Endothelial cell of umbilical vein (primary cell): ENCODE measurements around the gene BTNL9. TPM values are rescaled to one million over a fixed set of nuclear protein-coding genes. Genes with fewer than 3 reads are reported as not detected.

Source experiments
- BruUV-seq: library from RNA; stranded (reverse); fragments of 400-500 nt; replicated peaks from 2 replicates; lab custom pipeline; 2021; lab: Mats Ljungman, UMichigan
- CTCF ChIA-PET: fragments of 300-600, 350-600 bp; sonication (Branson Sonifier 250); formaldehyde crosslinking; loops from one replicate; lab custom pipeline; 2021; ENCODE audit warnings: antibody characterized with exemption, inconsistent platforms; lab: Charles Lee
- POLR2A ChIA-PET: fragments of 300-600, 350-600 bp; sonication (Branson Sonifier 250); formaldehyde crosslinking; loops from one replicate; lab custom pipeline; 2021; ENCODE audit warnings: antibody characterized with exemption, inconsistent platforms; lab: Charles Lee
- DNase-seq: peaks from one replicate; pipeline ENCODE4 v3.0.0-alpha.2; 2011; ENCODE audit warnings: low read depth, low spot score
- FAIRE-seq: peaks from 2 replicates; lab custom pipeline; 2011; peaks lifted over from hg19 to GRCh38; lab: Jason Lieb, UNC
- H2AFZ ChIP-seq: 2 replicates; pipeline ENCODE4 v1.6.0; 2012; ENCODE audit warnings: low read depth, low read length, control low read depth, inconsistent platforms
- H3K27ac ChIP-seq: 2 replicates; pipeline ENCODE4 v1.5.1; 2011; ENCODE audit warnings: low read depth, mild to moderate bottlenecking, control low read depth, low read length, moderate library complexity; ENCODE audit not compliant: insufficient read depth
- H3K27me3 ChIP-seq, 2 experiments: 2 replicates each; pipeline versions ENCODE4 v1.6.0 to v1.6.1; 2011; ENCODE audit warnings: low read length in 2 of 2, mixed read lengths in 1 of 2; ENCODE audit not compliant: control insufficient read depth in 2 of 2, insufficient read depth in 2 of 2
- H3K36me3 ChIP-seq, 2 experiments: 2 replicates in 1 of 2; 3 replicates in 1 of 2; pipeline ENCODE4 v1.5.1; 2011; ENCODE audit warnings: low read length in 2 of 2, mild to moderate bottlenecking in 1 of 2, moderate library complexity in 1 of 2; ENCODE audit not compliant: control insufficient read depth in 2 of 2, insufficient read depth in 2 of 2; ENCODE audit errors: extremely low read depth in 1 of 2
- H3K4me1 ChIP-seq: 3 replicates; pipeline ENCODE4 v1.5.1; 2011; ENCODE audit warnings: mild to moderate bottlenecking, low read length; ENCODE audit not compliant: control insufficient read depth, insufficient read depth; ENCODE audit errors: extremely low read depth
- H3K4me2 ChIP-seq: 2 replicates; pipeline ENCODE4 v1.6.1; 2011; ENCODE audit warnings: low read length, control low read depth, mixed read lengths; ENCODE audit not compliant: insufficient read depth
- H3K4me3 ChIP-seq, 3 experiments: fragments of 200-600 bp in 1 of 3; sonication (generic), shearing (Covaris generic) in 1 of 3; replicated peaks in 1 of 3; 2 replicates each; pipeline ENCODE4 v1.5.1; 2011 to 2016; ENCODE audit warnings: control low read depth in 3 of 3, low read length in 3 of 3, mild to moderate bottlenecking in 2 of 3, inconsistent platforms in 1 of 3, low read depth in 1 of 3, moderate library complexity in 1 of 3; ENCODE audit not compliant: insufficient read depth in 1 of 3
- H3K79me2 ChIP-seq: 2 replicates; pipeline ENCODE4 v1.6.0; 2012; ENCODE audit warnings: low read length, inconsistent platforms; ENCODE audit not compliant: control insufficient read depth, insufficient read depth
- H3K9ac ChIP-seq: replicated peaks from 2 replicates; pipeline ENCODE3; 2011; ENCODE audit warnings: low read length, control low read depth; ENCODE audit not compliant: insufficient read depth; ENCODE audit errors: extremely low read depth
- H3K9me1 ChIP-seq: replicated peaks from 3 replicates; pipeline ENCODE4 v1.6.0; 2011; ENCODE audit warnings: mild to moderate bottlenecking, low read length; ENCODE audit not compliant: control insufficient read depth, insufficient read depth; ENCODE audit errors: extremely low read depth
- H3K9me3 ChIP-seq: replicated peaks from 2 replicates; pipeline ENCODE4 v1.5.1; 2012; ENCODE audit warnings: low read length, inconsistent platforms; ENCODE audit not compliant: control insufficient read depth, insufficient read depth
- H4K20me1 ChIP-seq: replicated peaks from 2 replicates; pipeline ENCODE3; 2011; ENCODE audit warnings: mild to moderate bottlenecking, low read length; ENCODE audit not compliant: control insufficient read depth, insufficient read depth; ENCODE audit errors: extremely low read depth
- CTCF ChIP-seq, 2 donors: IDR thresholded peaks; 1 replicate in 1 of 2; 2 replicates in 1 of 2; pipeline ENCODE4 v1.5.1; 2011; ENCODE audit warnings: low read length in 2 of 2, mild to moderate bottlenecking in 2 of 2, moderate library complexity in 2 of 2, control low read depth in 1 of 2, inconsistent platforms in 1 of 2, low read depth in 1 of 2; ENCODE audit not compliant: insufficient read depth in 1 of 2; ENCODE audit errors: extremely low read depth in 1 of 2
- EZH2 ChIP-seq: IDR thresholded peaks from 2 replicates; pipeline ENCODE4 v1.6.1; 2012; ENCODE audit warnings: borderline replicate concordance, low read depth, mild to moderate bottlenecking, moderate library complexity, low read length, inconsistent platforms; ENCODE audit not compliant: severe bottlenecking
- FOS ChIP-seq: IDR thresholded peaks from 2 replicates; pipeline ENCODE4 v1.6.1; 2011; ENCODE audit warnings: mild to moderate bottlenecking, low read length, moderate library complexity, borderline replicate concordance; ENCODE audit not compliant: insufficient read depth
- GATA2 ChIP-seq: IDR thresholded peaks from 2 replicates; pipeline ENCODE4 v1.7.0; 2011; ENCODE audit warnings: low read depth, mild to moderate bottlenecking, moderate library complexity, mixed read lengths, low read length; ENCODE audit not compliant: insufficient read length, insufficient read depth
- JUN ChIP-seq: IDR thresholded peaks from 2 replicates; pipeline ENCODE4 v1.6.1; 2011; ENCODE audit warnings: borderline replicate concordance, low read depth; ENCODE audit not compliant: insufficient read length, insufficient read depth
- MAX ChIP-seq: IDR thresholded peaks from 2 replicates; pipeline ENCODE4 v1.6.1; 2011; ENCODE audit not compliant: insufficient read depth, insufficient read length
- MYC ChIP-seq: IDR thresholded peaks from one replicate; pipeline ENCODE4 v1.6.1; 2011; ENCODE audit warnings: mild to moderate bottlenecking, low read depth, low read length
- POLR2A ChIP-seq: IDR thresholded peaks from 2 replicates; pipeline ENCODE4 v1.6.1; 2012; ENCODE audit warnings: low read depth, mild to moderate bottlenecking, control low read depth, low read length
- POLR2AphosphoS5 ChIP-seq: IDR thresholded peaks from 2 replicates; pipeline ENCODE4 v1.6.1; 2012; ENCODE audit warnings: low read depth, mild to moderate bottlenecking, control low read depth, low read length, moderate library complexity; ENCODE audit not compliant: insufficient read depth
- dilution Hi-C: fragments of 300-500 bp; cut with MboI; formaldehyde crosslinking; loops from one replicate; pipeline ENCODE4 v1.15.0; 2019; ENCODE audit warnings: low sequenced_read_pairs; ENCODE audit not compliant: extremely low pct_ligation_motif_present
- intact Hi-C: fragments of 100-400 bp; cut with micrococcal nuclease; formaldehyde crosslinking; loops from one replicate; pipeline ENCODE4 v1.10.0; 2022
- polyA plus RNA-seq, 4 experiments: library from polyadenylated mRNA; depleted of rRNA in 3 of 4; stranded (reverse) in 3 of 4; unstranded in 1 of 4; fragments of >200 nt; gene quantifications; 2 replicates each; pipeline versions ENCODE4 v1.2.1 to v1.2.3, GENCODE V29; 2011 to 2012; ENCODE audit warnings: missing spikeins in 1 of 4
- total RNA-seq: library from RNA; stranded (reverse); gene quantifications from 2 replicates; pipeline ENCODE4 v1.2.3, GENCODE V29; 2021

Gene BTNL9
- total and polyA plus RNA-seq, 2 donors (not counting 3 experiments of a cell fraction or from before 2014, with no cell fraction given) = 0.13 to 0.33 TPM

GRCh38 chr5:181031716-181032115, 8.3 kb upstream of the BTNL9 start:
- ChIA-PET CTCF (no interaction called here), POLR2A (no interaction called here)
- no peak for FAIRE-seq
- BruUV-seq = no TSS peak
- no peaks in the 10 kb centered on the region for H3K4me1 ChIP-seq
- H3K79me2 ChIP-seq = no peaks in the 10 kb centered on the region
- intact Hi-C loops (no loop called here), dilution Hi-C loops (no loop called here)
- H3K27me3 ChIP-seq = no peaks in the 10 kb centered on the region
- no peak for DNase-seq
- no peak overlapping the region for H3K27ac ChIP-seq
- no peak overlapping the region for H3K4me2 ChIP-seq
- no peak overlapping the region for H3K9ac ChIP-seq
- no peaks in the 10 kb centered on the region for H3K9me3 ChIP-seq
- H2AFZ ChIP-seq = no peak overlapping the region
- TF ChIP-seq EZH2 (no peak), MAX (no peak), JUN (no peak), POLR2AphosphoS5 (no peak), POLR2A (no peak), CTCF (IDR thresholded peaks at IDR 0.05; ENCODE audit: extremely low read depth in 1 of 2, insufficient read depth in 1 of 2, low read depth in 1 of 2, low read length in 2 of 2) (no peak), GATA2 (no peak), MYC (no peak), FOS (no peak)
- no peaks in the 10 kb centered on the region for H3K36me3 ChIP-seq
- no peaks in the 10 kb centered on the region for H4K20me1 ChIP-seq
- no peaks in the 10 kb centered on the region for H3K9me1 ChIP-seq
- H3K4me3 ChIP-seq = no peak overlapping the region
